ENCODE results near the gene PKP2.

DNA sequence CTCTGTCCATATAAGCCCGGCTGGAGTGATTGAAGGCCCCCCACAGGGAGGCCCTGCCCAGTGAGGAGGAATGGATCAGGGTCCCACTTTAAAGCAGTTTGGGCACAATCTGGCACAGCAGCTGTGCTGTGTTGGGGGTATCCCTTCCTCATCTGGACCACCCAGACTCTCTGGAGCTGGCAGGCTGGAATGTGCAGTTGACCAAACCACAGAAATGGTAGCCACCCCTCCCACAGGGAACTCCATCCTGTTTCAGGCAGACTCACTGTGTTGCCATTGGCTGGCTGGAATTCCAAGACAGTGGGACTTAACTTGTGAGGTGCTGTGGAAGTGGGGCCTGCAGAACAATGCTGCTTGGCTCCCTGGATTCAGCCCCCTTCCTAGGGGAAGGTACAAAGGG, 87.4 kb downstream of the PKP2 start:
- TF ChIP-seq EZH2 (IDR thresholded peaks at IDR 0.05; ENCODE audit: insufficient read depth, poor library complexity, severe bottlenecking) (no peak), EZH2phosphoT487 (IDR thresholded peaks at IDR 0.05; ENCODE audit: insufficient read depth, low read depth) (no peak)
